Activated CD4-positive, alpha-beta T cell treated with anti-CD3 and anti-CD28 coated beads for 4 hours (primary cell): ENCODE data around the gene LYPLAL1.
A peak's percentile ranks its signal among the peaks of the same experiment; 100 is the strongest.
"Not testable (repeated sequence)": the region's sequence is repeated elsewhere in the genome, so short reads cannot be mapped to it uniquely, and the experiment has no call there.

Experiments
- DNase-seq, 2 donors: peaks; one replicate each; pipeline ENCODE4 v3.0.0-alpha.2; 2020

Gene LYPLAL1

DNA sequence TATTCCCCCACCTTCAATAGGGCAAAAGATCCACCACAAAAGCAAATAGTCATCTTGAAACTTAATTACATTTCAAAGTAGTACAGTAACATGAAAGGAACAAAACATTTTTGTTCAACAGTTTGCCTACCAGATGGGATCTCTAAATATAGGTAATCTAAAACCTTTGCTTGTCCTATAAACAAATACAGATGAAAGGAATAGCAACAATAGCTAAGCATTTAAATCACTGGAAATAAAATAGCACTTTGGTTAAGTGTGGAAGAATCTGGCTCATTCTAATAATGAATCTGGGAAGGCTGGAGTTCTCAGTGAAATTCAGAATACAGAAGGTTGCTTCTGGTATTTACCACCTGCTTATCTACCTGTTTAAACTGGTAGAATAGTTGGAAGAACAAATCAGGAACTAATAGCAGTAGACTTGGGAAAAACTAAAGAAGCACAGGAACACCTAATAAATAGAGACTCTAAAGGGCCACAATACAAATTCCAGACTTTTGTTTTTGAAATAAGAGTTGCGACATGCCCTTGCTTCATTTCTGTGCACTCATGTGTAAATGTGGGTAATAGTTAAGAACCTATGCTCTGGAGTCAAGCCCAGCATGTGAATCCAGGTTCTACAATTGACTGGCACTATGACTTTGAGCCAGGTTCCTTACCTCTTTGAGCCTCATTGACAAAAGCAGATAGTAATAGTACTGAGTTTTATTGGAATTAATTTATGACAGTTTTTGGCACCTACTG is 2.3 kb upstream of the LYPLAL1 start:
- DNase-seq: no peak

DNA sequence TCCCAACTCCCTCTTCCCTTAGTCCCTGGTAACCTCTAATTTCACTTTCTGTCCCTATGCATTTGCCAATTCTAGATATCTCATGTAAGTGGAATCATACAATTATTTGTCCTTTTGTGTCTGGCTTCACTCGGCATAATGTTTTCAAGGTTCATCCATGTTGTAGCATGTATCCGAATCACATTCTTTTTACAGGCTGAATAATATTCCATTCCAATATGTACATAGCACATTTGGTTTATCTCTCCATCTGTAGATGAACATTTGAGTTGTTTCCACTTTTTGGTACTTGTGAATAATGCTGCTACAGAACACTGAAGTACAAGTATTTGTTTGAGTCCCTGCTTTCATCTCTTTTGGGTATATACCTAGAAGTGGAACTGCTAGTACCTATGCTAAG is 857 bp upstream of the LYPLAL1 start:
- no peak for DNase-seq

DNA sequence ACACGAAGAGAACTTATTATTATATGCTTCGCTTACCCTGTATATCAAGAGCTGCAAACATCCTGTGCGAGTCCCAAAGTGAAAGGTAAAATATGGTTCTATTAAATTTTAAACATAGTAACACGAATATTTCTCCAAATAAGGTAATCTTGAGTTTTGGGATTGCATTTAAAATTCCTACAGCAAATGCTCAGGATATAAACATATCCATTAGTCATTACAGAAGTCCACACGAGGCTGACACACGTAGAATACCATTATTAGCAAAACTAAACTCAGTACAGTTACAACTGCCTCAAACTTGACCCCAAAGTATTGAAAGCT is 282 bp upstream of the LYPLAL1 start:
- no peak for DNase-seq

DNA sequence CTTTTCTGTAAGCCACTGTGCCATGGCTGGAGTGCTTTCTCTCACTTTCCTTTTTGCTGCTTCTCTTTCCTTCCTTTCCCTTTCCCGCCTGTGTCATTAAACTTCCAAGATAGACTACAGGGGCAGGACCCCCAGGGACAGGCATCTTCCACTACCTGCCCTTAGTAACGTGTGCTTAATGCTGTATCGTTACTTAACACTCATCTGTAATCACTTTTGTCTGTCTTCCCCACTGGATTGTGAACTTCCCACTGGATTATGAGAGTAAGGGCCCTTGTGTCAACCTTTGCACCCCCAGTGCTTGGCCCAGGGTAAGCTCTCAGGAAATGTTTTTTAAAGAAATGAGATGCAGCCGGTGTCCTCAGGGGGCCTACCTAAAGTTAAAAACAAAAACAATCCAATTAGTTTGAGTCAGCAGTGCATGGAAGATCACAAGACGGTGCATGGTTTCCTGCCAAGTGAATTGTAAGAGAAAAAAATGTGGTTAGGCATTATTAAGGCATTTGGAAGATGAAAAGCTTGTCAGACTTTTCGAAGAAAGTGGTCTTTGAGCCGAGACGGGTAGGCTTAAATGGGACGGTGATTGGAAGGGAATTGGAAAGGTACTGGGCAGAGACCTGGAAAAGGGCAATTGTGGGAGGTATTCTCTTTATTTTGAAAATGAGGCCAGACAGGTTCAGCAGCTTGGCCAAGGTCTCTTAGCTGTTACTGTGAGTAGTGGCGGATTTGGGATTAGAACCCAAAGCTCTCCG is 958 bp downstream of the LYPLAL1 start:
- DNase-seq: peak in 1 of 2 donors; percentile 2

DNA sequence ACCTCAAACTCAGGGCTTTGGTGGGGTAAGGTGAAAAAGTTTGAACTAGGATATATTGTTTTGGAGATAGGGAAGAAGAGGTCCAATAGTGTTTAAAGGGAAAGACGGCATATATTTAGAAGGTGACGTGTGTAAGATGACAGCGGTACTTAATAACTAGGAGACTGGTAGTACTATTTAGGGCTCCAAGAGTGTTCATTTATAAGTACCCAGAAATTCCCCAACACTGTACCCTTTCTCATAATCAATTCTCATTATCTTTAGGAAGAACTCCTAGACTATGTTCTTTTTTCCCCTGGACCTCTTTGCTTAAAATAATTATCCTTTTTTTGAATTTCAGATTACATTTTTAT is 1.5 kb downstream of the LYPLAL1 start:
- no peak for DNase-seq

DNA sequence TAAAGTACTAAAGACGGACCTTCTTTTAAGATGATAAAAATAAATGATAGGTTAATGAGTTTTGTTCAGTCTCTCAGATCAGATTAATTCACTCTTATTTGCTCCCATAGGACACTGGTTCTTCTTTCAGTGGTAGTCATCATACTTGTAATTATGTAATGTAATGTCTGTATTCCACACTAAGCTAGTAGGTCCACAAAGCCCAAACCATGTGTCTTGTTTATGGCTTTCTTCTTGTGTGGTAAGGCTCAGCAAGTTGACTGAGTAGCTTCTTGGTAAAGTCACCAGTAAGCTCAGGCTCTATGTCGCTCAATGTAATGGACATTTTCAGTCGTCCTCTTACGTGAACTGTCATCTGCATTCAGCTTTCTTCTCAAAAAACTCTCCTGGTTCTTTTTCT is 2.5 kb downstream of the LYPLAL1 start:
- DNase-seq: no peak

DNA sequence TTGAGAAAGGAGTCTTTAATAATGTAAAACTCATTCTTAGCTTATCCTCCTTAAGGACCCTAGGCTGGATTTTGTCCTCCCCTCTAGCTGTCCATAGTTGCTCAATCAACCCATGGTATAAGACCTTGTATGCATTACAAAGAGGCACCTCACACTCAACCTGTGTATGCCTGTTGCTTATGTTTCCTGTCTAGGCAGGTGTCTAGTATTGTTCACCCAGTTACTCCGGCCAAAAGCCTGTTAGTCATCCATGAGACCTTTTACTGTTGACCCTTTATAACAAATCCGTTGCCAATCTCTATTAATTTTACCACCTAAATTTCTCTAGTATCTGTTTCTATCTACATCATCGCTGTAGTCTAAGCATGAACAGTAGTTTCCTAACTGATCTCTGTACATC is 3.7 kb downstream of the LYPLAL1 start:
- DNase-seq: no peak

DNA sequence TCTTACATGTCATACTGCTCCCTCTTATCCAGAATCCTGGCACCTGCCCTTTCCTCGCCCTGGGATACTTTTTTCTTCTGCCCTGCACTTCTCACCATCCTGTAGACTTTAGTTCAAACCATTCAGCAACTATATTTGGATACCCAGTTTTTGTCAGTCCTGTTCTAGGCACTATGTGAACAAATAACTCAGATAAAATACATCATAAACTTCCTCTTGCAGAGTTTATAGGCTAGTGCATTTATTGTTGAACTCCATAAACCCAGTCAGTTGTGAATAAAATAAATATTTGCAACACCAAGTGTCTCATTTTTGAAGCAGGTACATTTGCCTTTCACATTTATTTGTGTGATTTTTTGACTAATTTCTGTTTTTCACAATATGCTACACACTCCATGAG is 4.3 kb downstream of the LYPLAL1 start:
- no peak for DNase-seq

DNA sequence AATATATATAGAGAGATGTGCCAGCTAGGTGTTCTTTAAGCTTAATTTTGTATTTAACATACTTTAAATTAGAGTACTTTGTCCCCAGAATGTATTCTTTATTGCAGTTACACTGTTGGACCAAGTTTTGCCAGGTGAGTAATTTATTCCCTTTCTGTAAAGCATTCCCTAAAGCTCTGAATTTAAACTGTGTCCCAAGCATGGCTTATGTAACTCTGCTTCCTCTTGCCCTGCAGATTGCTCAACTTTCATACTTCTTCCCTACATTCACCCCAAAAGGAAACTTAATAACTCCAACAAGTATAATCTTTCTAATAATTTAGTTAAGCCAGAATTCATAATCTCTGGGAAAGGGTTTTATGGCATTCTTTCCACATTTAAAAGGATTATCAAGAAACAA is 5.6 kb downstream of the LYPLAL1 start:
- no peak for DNase-seq

DNA sequence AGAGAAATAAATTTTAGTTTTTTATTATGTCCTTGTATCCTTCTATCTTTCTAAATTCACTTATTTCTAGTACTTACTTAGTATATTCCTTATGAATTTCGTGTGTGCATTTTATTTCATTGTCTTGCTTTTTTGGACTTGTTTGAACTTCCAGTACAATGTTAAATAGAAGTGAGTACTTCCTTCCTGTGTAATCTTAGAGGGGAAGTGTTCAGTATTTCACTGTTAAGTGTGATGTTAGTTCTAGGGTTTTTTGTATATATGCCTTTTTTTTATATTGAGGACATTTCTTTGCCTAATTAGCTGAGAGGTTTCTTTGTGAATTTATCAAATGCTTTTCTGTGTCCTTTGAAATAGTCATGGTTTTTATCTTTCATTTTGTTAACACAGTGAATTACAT is 10.7 kb downstream of the LYPLAL1 start:
- no peak for DNase-seq

DNA sequence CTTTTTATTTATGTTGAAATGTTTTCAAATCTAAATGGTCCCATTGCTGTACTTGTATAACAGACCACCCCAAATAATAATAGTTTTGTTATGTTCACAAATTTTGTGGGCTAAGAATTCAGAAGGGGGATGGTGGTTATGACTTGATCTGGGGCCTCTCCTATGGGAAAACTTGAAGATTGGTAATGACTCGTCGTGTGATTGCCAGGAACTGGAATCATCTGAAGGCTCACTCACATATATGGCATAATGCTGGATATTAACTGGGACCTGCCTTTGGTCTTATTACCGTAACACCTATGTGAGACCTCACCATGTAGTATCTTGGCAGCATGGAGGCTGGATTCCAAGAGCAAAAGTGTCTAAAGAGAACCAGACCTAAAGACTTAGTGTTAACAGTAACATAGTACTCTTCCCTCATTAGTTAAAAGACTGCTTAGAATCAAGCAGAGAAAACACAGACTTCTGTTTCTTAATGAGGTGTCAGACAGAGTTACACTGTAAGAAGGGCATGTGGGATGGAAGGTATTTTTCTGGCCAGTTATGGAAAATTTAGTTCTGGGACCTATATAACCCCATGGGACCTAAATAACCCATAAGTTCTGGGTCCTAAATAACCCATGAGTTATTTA is 11.9 kb downstream of the LYPLAL1 start:
- DNase-seq: no peak

DNA sequence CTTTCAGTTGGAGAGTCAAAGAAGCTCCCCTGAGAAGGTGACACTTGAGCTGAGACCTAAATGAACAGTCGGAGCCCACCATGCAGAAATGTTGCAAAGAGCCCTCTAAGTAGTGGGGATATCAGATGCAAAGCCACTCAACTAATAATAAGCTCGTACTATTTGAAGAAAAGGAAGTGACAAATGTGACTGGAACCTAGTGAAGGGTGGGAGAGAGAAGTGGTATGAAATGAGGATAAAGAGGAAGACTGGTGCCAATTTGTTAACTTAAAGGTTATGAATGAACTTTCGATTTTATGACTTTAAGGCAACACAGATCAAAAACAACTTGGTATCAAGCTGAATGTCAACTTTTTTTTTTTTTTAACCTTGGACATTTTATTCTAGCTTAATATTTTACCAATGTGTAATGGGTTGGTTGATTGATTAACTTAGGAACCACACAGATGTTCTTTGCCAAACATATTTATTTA is 14.7 kb downstream of the LYPLAL1 start:
- no peak for DNase-seq

DNA sequence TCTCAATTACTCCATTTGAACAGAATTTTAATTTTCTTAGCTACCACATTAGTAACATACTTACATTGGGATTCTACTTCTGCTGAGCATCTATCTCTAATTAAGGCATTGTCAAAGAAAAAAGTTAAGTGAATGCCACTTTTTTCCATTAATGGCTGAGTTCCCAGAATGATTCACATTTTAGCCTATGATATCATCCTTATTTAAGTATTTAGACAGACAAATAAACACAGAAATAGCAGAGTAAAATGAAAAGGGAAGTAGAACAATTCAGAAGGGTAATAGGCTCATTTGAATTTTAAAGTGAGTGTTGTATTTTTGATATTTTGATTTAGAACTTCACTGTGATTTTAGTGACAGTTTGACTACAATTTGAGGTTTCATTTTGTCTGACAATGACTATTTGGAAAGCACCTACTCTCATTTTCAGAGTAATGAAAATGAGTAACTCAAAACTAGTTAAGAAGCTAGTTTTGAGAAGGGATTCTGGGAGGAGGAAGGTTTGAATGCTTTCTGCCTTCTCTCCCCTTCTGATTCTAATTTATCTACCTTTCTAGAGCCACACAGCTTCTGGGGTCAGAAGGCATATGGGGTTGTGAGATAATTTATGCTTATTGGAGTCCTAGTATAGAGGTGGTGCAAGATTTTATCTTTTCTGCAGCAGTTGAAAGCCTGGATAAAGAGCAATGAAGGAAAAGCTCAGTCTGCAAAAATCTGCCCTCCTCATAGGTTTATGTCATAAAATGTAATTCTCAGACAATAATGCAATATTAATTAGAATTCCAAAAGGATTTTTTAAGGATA is 15.5 kb downstream of the LYPLAL1 start:
- no peak for DNase-seq

DNA sequence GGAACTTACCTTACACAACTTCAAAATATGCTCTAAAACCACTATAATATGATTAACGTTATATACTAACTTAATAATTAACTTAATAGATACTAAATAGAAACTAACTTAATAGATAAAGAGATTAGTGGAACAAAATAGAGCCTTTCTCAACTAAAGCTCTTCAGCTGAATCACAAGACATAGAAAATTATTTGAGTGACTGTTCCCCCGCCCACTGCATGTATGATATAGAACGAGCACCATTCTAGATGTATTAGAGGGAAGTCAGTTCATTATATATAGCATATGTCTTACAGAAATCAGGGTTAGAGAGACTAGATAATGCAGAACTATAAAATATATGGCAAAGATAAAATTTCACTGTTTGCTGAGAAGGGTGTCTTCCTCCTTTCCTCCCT is 16.3 kb downstream of the LYPLAL1 start:
- DNase-seq: no peak

DNA sequence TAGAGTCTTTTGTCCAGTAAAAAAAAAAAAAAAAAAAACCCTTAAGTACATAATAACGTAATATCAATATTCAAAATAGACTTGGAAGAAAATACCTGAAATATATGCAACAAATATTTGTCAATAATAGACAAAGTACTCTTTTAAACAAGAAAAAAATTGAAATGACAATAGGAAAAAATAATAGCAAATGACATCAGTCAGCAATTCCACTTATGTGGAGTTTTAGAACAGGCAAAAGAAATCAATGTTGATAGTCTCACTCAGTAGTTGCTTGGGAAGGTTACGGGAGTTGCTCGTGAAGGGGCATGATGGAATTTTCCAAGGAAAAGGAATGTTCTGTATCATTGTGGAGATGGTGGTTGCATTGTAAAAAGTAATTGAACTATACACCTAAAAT is 16.9 kb downstream of the LYPLAL1 start:
- DNase-seq: no peak

DNA sequence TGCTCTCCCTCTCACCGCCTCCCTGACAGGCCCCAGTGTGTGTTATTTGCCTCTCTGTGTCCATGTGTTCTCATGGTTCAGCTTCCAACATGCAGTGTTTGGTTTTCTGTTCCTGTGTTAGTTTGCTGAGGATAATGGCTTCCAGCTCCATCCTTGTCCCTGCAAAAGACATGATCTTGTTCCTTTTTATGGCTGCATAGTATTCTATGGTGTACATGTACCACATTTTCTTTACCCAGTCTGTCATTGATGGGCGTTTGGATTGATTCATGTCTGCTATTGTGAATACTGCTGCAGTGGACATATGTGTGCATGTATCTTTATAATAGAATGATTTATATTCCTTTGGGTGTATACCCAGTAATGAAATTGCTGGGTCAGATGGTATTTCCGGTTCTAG is 22.2 kb downstream of the LYPLAL1 start:
- DNase-seq: not testable (repeated sequence)

DNA sequence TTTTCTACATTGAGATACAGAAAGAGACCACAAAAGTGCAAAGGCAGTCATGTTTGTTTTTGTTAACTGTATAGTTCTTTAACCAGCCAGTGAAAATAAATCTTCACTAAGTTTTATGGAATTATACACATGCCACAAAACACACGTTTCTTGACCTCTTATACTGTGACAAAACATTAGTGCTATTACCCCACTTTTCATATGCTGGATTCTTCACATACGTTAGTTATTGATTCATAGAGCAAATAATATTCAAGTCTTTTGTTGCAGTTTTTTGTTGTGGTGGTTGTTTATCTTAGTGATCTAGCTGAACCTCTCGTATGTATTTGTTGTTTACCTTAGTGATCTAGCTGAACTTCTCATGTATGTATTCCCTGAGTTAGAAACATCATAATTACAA is 28.0 kb downstream of the LYPLAL1 start:
- DNase-seq: no peak

DNA sequence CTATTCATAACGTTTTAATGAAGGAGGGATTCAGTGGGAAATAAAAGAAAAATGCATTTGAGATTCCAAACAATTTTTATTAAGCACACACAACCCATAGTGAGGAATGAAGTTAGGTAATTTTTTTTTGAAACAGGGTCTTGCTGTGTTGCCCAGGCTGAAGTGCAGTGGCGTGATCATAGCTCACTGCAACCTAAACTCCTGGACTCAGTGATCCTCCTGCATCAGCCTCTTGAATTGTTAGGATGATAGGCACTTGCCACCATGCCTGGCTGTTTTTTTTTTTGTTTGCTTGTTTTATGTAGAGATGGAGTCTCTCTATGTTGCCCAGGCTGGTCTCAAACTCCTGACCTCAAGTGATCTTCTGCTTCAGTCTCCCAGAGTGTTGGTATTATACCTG is 28.9 kb downstream of the LYPLAL1 start:
- no peak for DNase-seq

DNA sequence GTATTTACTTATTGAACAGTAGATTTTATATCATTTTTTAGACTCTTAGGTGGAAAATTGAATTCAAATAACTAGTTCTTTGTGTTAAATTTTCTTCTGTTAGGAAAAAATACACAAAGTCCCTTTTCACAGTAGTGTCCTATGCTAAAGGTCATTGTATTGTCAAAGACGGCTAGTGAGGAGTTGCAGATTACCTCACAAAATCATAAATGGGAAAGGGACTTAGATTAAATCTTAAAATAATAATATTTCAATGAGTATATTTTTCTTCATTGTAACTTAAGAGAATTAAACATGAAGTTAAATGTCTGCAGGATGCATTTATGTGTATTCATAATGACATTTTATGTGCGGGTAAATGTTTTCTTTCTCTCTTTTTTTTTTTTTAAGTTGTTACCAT is 32.7 kb downstream of the LYPLAL1 start:
- DNase-seq: no peak

DNA sequence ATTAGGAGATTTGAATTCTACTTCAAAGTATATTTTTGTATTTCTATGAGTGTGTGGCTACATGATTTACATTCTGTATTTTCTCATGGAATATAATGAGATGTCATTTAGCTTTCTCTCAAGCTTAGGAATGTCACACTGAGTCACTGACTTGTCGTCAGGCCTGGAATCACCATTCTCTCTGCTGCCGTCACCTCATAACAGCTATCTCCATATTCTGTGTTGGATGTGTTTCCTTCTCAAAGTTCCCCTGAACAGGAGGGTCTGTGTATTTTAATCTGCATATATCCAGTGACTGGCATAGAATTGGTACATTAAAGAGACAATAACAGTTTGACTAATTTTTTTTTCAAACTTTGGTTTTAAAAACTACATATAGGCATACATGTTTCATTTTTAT is 35.9 kb downstream of the LYPLAL1 start:
- DNase-seq: no peak

DNA sequence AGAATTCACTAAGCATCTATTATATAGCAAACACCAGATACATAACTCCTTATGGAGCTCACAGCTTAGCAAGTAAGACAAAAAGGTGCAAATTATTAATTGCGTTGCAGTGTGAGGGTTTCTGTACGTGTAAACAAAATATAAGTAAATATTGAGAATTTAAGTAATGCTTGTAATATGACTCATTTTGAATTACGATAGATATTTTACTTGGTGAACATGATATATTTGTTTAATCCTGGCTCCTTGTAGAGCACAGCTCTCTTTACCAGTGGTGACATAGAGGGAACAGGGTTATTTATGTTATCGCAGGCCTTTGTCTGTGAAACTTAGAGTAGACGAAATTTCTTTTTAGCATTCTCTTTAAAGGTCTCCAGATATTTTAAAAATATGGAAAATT is 36.4 kb downstream of the LYPLAL1 start:
- no peak for DNase-seq

DNA sequence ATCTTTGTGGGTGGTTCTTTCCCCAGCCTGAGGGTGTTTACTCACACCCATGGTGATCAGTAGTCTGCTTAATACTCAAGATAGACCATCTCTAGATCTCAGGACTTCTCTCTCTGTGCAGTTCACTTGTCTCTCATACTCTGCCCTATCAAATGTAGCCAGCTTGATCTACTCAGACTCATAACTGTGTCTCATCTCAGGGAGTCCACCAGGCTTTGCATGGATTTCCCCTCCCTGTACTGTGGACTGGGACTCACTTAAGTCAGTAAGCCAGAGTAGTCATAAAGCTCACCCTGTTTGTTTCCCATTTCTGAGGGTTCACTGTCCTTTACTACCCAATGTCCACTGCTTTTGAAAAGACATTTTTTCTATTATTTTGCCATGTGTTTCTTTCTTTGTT is 41.8 kb downstream of the LYPLAL1 start:
- no peak for DNase-seq

DNA sequence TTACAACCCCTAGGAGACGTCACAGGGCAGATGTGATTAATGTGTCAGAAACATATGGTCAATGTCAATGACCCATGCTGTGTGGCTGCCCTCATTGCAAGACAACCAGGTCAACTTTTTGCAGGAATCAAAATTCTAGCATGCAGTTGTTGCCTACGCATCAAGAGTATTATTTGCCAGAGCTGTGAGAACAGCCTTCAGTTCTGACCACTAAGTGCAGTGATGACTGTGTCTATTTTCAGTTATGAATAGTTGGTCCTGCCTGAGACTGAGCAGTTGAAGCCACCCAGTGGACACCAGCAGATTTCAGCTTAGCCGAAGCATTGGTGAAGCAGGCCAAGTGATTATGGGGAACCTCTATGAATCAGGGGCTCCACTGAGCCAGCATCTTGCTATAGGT is 47.3 kb downstream of the LYPLAL1 start:
- no peak for DNase-seq

DNA sequence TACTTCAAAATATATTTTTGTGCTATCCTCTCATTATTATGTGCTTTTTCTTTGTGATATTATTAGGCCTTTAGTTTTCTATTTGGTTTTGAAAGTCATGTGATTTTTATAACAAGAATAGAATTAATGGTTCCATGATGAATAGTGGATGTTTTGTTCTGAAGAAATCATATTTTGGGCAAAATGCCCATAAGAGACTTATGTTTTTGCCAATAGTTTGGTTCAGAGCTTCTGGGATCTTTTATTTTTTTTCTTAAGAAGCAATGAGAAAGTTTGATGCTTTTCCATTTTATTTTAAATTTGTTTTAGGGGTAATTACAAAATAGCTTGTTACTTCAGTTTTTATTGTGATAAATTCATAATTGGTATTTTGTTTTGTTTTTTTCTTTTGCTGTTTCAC is 49.8 kb downstream of the LYPLAL1 start:
- DNase-seq: no peak
